Fibroblast of lung (primary cell): ENCODE results near the gene PAQR6.

Source experiments
- EZH2 ChIP-seq: IDR thresholded peaks from 2 replicates; pipeline ENCODE4 v1.5.1; 2012; ENCODE audit warnings: low read length, control low read depth, mild to moderate bottlenecking; ENCODE audit errors: missing control alignments
- TF ChIP-seq, protein P1 (sequence below), 2 donors: IDR thresholded peaks in 1 of 2; conservative IDR thresholded peaks in 1 of 2; 1 replicate in 1 of 2; 2 replicates in 1 of 2; pipeline ENCODE4 v1.5.1; 2011 to 2012; ENCODE audit warnings: low read length in 2 of 2, control low read depth in 1 of 2, inconsistent platforms in 1 of 2, low read depth in 1 of 2, mild to moderate bottlenecking in 1 of 2

DNA sequence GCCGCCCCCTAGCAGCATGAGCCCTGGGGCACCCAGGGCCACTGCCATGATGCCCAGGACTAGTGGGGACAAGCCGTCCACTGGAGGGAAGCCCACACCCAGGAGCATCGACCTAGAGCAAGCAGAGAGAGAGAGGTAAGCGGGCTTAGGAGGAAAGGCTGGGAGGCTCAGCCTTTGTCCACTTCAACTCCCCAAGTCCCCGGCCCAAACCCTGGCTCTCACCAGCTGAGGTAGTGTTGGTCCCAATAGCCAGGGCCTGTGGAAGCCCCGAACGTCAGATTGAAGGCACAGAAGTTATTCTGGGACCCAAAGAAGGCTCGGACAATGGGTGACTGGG, 45.2 kb upstream of the PAQR6 start:
- TF ChIP-seq, protein P1, sequence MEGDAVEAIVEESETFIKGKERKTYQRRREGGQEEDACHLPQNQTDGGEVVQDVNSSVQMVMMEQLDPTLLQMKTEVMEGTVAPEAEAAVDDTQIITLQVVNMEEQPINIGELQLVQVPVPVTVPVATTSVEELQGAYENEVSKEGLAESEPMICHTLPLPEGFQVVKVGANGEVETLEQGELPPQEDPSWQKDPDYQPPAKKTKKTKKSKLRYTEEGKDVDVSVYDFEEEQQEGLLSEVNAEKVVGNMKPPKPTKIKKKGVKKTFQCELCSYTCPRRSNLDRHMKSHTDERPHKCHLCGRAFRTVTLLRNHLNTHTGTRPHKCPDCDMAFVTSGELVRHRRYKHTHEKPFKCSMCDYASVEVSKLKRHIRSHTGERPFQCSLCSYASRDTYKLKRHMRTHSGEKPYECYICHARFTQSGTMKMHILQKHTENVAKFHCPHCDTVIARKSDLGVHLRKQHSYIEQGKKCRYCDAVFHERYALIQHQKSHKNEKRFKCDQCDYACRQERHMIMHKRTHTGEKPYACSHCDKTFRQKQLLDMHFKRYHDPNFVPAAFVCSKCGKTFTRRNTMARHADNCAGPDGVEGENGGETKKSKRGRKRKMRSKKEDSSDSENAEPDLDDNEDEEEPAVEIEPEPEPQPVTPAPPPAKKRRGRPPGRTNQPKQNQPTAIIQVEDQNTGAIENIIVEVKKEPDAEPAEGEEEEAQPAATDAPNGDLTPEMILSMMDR (conservative IDR thresholded peaks at IDR 0.05 in 1 of 2, IDR thresholded peaks at IDR 0.05 in 1 of 2; ENCODE audit: low read depth in 1 of 2, low read length in 2 of 2), result no peak
- no peak for TF ChIP-seq EZH2
